ENCODE data around the gene KRT4.
A peak's percentile ranks its signal among the peaks of the same experiment; 100 is the strongest.

The KRT4 gene

GRCh38 chr12:52847335-52848102 lies 33.6 kb upstream of the KRT4 start:
- TF ChIP-seq USF1 (IDR thresholded peaks at IDR 0.05) (peak; percentile 58), YY1 (IDR thresholded peaks at IDR 0.05; ENCODE audit: low read depth) (no peak), FOXM1 (IDR thresholded peaks at IDR 0.05; ENCODE audit: borderline replicate concordance, low read depth) (peak; percentile 71; the same call in 1 of the 2 replicates), EP300 (IDR thresholded peaks at IDR 0.05; ENCODE audit: borderline replicate concordance) (peak; percentile 14; the same call in 1 of the 2 replicates), NFIC (IDR thresholded peaks at IDR 0.05) (0 out of 2 replicates have a peak, but pooled peaks have one; percentile 47), EGR1 (IDR thresholded peaks at IDR 0.05) (no peak), TCF12 (IDR thresholded peaks at IDR 0.05; ENCODE audit: low read depth) (peak; percentile 49; the same call in 1 of the 2 replicates), CREB1 (IDR thresholded peaks at IDR 0.05; ENCODE audit: low read depth) (no peak), MAX (IDR thresholded peaks at IDR 0.05) (no peak), TAF1 (IDR thresholded peaks at IDR 0.05; ENCODE audit: low read depth) (no peak), TEAD4 (IDR thresholded peaks at IDR 0.05) (peak; percentile 50; the same call in 1 of the 2 replicates), REST (IDR thresholded peaks at IDR 0.05; ENCODE audit: low read depth) (no peak), ZBTB7A (IDR thresholded peaks at IDR 0.05; ENCODE audit: low read depth) (no peak), RAD21 (IDR thresholded peaks at IDR 0.05; ENCODE audit: low read depth) (no peak; the same call in 1 of the 2 replicates), CEBPB (IDR thresholded peaks at IDR 0.05) (no peak)

GRCh38 chr12:52846356-52846970 lies 32.5 kb upstream of the KRT4 start:
- TF ChIP-seq CEBPB (IDR thresholded peaks at IDR 0.05) = no peak
- TF ChIP-seq FOXM1 (IDR thresholded peaks at IDR 0.05; ENCODE audit: borderline replicate concordance, low read depth) = no peak
- TF ChIP-seq MAX (IDR thresholded peaks at IDR 0.05) = no peak
- TF ChIP-seq TAF1 (IDR thresholded peaks at IDR 0.05; ENCODE audit: low read depth) = no peak
- no peak for TF ChIP-seq TCF12 (IDR thresholded peaks at IDR 0.05; ENCODE audit: low read depth)
- no peak for TF ChIP-seq NFIC (IDR thresholded peaks at IDR 0.05)

- no peak for TF ChIP-seq MAX (IDR thresholded peaks at IDR 0.05)
- TF ChIP-seq EP300 (IDR thresholded peaks at IDR 0.05; ENCODE audit: borderline replicate concordance) = no peak
- TF ChIP-seq YY1 (IDR thresholded peaks at IDR 0.05; ENCODE audit: low read depth) = no peak
- no peak for TF ChIP-seq CEBPB (IDR thresholded peaks at IDR 0.05)
- TF ChIP-seq TCF12 (IDR thresholded peaks at IDR 0.05; ENCODE audit: low read depth) = no peak
- TF ChIP-seq EGR1 (IDR thresholded peaks at IDR 0.05) = no peak
- no peak for TF ChIP-seq NFIC (IDR thresholded peaks at IDR 0.05)
- no peak for TF ChIP-seq USF1 (IDR thresholded peaks at IDR 0.05)
These were observed 32.0 kb upstream of the KRT4 start for GRCh38 chr12:52845946-52846345.

GRCh38 chr12:52844386-52844785 lies 30.5 kb upstream of the KRT4 start:
- no peak for TF ChIP-seq REST (IDR thresholded peaks at IDR 0.05; ENCODE audit: low read depth)
- TF ChIP-seq TAF1 (IDR thresholded peaks at IDR 0.05; ENCODE audit: low read depth) = no peak
- TF ChIP-seq ZBTB7A (IDR thresholded peaks at IDR 0.05; ENCODE audit: low read depth) = no peak
- TF ChIP-seq USF1 (IDR thresholded peaks at IDR 0.05) = no peak
- no peak for TF ChIP-seq MAX (IDR thresholded peaks at IDR 0.05)
- TF ChIP-seq YY1 (IDR thresholded peaks at IDR 0.05; ENCODE audit: low read depth) = no peak
- TF ChIP-seq RAD21 (IDR thresholded peaks at IDR 0.05; ENCODE audit: low read depth) = no peak
- no peak for TF ChIP-seq NFIC (IDR thresholded peaks at IDR 0.05)
- no peak for TF ChIP-seq TCF12 (IDR thresholded peaks at IDR 0.05; ENCODE audit: low read depth)
- TF ChIP-seq EP300 (IDR thresholded peaks at IDR 0.05; ENCODE audit: borderline replicate concordance) = no peak
- no peak for TF ChIP-seq TEAD4 (IDR thresholded peaks at IDR 0.05)
- TF ChIP-seq CREB1 (IDR thresholded peaks at IDR 0.05; ENCODE audit: low read depth) = no peak
- no peak for TF ChIP-seq FOXM1 (IDR thresholded peaks at IDR 0.05; ENCODE audit: borderline replicate concordance, low read depth)
- no peak for TF ChIP-seq EGR1 (IDR thresholded peaks at IDR 0.05)
- no peak for TF ChIP-seq CEBPB (IDR thresholded peaks at IDR 0.05)

Measured in Ishikawa (cell line).